Measurements from ENCODE around the gene CPEB4. TPM values are rescaled to one million over a fixed set of nuclear protein-coding genes. Genes with fewer than 3 reads are reported as not detected.
A peak's percentile ranks its signal among the peaks of the same experiment; 100 is the strongest.

CPEB4 gene
- total and polyA plus RNA-seq, 9 of the 15 experiments (the other 6 are each of a cell fraction or from before 2014, with no cell fraction given) = 7.4 to 21.3 (median 12.4) TPM

DNA sequence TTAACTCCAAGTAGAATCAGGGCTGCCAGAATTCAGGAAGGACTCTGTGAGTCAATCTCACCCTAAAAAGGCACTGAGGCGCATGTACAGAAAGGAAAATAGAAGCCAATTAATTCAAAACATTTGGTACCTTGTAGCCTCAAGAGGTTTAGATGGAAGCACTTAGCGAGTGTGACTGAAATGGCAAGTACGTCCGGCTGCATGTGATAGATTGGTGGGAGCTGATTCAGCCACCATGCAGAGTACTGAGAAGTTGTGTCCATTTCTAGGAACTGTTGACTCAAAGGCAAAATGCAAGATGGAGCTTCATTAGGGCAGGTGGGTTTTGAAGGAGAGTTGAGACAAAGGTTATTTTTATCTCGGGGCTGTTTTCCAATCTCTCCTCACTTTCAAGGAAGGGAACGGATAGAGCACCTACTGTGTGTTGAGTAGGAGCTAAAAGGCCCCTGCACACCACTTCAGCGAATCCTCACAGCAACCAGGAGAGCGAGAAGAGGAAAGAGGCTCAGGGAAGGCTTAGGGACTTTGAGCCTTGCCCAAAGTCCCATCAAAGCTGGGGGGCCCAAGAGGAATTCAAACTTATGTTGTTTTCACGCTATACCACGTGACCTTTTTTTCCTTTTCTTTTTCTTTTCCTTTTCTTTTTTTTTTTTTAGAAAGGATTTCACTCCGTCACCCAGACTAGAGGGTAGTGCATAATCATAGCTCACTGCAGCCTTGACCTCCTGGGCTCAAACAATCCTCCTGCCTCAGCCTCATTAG is 34.6 kb upstream of the CPEB4 start (continued):
- TF ChIP-seq, protein P1, sequence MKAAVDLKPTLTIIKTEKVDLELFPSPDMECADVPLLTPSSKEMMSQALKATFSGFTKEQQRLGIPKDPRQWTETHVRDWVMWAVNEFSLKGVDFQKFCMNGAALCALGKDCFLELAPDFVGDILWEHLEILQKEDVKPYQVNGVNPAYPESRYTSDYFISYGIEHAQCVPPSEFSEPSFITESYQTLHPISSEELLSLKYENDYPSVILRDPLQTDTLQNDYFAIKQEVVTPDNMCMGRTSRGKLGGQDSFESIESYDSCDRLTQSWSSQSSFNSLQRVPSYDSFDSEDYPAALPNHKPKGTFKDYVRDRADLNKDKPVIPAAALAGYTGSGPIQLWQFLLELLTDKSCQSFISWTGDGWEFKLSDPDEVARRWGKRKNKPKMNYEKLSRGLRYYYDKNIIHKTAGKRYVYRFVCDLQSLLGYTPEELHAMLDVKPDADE (conservative IDR thresholded peaks at IDR 0.05; ENCODE audit: control insufficient read depth, low read depth, low read length) = no peak
- peak; percentile 76; the same call in 1 of the 2 replicates for TF ChIP-seq ZNF668 (CRISPR knock-in tag; IDR thresholded peaks at IDR 0.05)
- TF ChIP-seq, protein P2, sequence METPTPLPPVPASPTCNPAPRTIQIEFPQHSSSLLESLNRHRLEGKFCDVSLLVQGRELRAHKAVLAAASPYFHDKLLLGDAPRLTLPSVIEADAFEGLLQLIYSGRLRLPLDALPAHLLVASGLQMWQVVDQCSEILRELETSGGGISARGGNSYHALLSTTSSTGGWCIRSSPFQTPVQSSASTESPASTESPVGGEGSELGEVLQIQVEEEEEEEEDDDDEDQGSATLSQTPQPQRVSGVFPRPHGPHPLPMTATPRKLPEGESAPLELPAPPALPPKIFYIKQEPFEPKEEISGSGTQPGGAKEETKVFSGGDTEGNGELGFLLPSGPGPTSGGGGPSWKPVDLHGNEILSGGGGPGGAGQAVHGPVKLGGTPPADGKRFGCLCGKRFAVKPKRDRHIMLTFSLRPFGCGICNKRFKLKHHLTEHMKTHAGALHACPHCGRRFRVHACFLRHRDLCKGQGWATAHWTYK (CRISPR knock-in tag; IDR thresholded peaks at IDR 0.05) = peak; percentile 26; the same call in 1 of the 2 replicates
- TF ChIP-seq, protein P3, sequence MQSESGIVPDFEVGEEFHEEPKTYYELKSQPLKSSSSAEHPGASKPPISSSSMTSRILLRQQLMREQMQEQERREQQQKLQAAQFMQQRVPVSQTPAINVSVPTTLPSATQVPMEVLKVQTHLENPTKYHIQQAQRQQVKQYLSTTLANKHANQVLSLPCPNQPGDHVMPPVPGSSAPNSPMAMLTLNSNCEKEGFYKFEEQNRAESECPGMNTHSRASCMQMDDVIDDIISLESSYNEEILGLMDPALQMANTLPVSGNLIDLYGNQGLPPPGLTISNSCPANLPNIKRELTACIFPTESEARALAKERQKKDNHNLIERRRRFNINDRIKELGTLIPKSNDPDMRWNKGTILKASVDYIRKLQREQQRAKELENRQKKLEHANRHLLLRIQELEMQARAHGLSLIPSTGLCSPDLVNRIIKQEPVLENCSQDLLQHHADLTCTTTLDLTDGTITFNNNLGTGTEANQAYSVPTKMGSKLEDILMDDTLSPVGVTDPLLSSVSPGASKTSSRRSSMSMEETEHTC (IDR thresholded peaks at IDR 0.05) = 0 out of 2 replicates have a peak, but pooled peaks have one; percentile 29
- TF ChIP-seq ZFP1 (CRISPR knock-in tag; IDR thresholded peaks at IDR 0.05) = no peak
- no peak for TF ChIP-seq DDX20 (tag; IDR thresholded peaks at IDR 0.05; ENCODE audit: low read depth)
- TF ChIP-seq, protein P4, sequence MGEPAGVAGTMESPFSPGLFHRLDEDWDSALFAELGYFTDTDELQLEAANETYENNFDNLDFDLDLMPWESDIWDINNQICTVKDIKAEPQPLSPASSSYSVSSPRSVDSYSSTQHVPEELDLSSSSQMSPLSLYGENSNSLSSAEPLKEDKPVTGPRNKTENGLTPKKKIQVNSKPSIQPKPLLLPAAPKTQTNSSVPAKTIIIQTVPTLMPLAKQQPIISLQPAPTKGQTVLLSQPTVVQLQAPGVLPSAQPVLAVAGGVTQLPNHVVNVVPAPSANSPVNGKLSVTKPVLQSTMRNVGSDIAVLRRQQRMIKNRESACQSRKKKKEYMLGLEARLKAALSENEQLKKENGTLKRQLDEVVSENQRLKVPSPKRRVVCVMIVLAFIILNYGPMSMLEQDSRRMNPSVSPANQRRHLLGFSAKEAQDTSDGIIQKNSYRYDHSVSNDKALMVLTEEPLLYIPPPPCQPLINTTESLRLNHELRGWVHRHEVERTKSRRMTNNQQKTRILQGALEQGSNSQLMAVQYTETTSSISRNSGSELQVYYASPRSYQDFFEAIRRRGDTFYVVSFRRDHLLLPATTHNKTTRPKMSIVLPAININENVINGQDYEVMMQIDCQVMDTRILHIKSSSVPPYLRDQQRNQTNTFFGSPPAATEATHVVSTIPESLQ (CRISPR knock-in tag; IDR thresholded peaks at IDR 0.05) = no peak
- no peak for TF ChIP-seq SUPT5H (IDR thresholded peaks at IDR 0.05)
- TF ChIP-seq, protein P5, sequence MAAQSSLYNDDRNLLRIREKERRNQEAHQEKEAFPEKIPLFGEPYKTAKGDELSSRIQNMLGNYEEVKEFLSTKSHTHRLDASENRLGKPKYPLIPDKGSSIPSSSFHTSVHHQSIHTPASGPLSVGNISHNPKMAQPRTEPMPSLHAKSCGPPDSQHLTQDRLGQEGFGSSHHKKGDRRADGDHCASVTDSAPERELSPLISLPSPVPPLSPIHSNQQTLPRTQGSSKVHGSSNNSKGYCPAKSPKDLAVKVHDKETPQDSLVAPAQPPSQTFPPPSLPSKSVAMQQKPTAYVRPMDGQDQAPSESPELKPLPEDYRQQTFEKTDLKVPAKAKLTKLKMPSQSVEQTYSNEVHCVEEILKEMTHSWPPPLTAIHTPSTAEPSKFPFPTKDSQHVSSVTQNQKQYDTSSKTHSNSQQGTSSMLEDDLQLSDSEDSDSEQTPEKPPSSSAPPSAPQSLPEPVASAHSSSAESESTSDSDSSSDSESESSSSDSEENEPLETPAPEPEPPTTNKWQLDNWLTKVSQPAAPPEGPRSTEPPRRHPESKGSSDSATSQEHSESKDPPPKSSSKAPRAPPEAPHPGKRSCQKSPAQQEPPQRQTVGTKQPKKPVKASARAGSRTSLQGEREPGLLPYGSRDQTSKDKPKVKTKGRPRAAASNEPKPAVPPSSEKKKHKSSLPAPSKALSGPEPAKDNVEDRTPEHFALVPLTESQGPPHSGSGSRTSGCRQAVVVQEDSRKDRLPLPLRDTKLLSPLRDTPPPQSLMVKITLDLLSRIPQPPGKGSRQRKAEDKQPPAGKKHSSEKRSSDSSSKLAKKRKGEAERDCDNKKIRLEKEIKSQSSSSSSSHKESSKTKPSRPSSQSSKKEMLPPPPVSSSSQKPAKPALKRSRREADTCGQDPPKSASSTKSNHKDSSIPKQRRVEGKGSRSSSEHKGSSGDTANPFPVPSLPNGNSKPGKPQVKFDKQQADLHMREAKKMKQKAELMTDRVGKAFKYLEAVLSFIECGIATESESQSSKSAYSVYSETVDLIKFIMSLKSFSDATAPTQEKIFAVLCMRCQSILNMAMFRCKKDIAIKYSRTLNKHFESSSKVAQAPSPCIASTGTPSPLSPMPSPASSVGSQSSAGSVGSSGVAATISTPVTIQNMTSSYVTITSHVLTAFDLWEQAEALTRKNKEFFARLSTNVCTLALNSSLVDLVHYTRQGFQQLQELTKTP (IDR thresholded peaks at IDR 0.05; ENCODE audit: low read depth in 1 of 2, partially characterized antibody in 2 of 2) = peak; percentile 52 to 75
- peak; percentile 96 for TF ChIP-seq CBFA2T3 (IDR thresholded peaks at IDR 0.05)
- TF ChIP-seq, protein P6, sequence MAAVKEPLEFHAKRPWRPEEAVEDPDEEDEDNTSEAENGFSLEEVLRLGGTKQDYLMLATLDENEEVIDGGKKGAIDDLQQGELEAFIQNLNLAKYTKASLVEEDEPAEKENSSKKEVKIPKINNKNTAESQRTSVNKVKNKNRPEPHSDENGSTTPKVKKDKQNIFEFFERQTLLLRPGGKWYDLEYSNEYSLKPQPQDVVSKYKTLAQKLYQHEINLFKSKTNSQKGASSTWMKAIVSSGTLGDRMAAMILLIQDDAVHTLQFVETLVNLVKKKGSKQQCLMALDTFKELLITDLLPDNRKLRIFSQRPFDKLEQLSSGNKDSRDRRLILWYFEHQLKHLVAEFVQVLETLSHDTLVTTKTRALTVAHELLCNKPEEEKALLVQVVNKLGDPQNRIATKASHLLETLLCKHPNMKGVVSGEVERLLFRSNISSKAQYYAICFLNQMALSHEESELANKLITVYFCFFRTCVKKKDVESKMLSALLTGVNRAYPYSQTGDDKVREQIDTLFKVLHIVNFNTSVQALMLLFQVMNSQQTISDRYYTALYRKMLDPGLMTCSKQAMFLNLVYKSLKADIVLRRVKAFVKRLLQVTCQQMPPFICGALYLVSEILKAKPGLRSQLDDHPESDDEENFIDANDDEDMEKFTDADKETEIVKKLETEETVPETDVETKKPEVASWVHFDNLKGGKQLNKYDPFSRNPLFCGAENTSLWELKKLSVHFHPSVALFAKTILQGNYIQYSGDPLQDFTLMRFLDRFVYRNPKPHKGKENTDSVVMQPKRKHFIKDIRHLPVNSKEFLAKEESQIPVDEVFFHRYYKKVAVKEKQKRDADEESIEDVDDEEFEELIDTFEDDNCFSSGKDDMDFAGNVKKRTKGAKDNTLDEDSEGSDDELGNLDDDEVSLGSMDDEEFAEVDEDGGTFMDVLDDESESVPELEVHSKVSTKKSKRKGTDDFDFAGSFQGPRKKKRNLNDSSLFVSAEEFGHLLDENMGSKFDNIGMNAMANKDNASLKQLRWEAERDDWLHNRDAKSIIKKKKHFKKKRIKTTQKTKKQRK (IDR thresholded peaks at IDR 0.05; ENCODE audit: borderline replicate concordance, low read depth, low read length) = no peak
- TF ChIP-seq ZNF224 (CRISPR knock-in tag; IDR thresholded peaks at IDR 0.05) = no peak
